H1 (cell line): ENCODE data around the gene DYRK1A. TPM values are rescaled to one million over a fixed set of nuclear protein-coding genes. Genes with fewer than 3 reads are reported as not detected.

ENCODE experiments used
- BCL11A ChIP-seq, 2 experiments: IDR thresholded peaks; one replicate each; pipeline ENCODE4 v1.6.1; 2011; ENCODE audit warnings: low read depth in 2 of 2, low read length in 2 of 2, mild to moderate bottlenecking in 2 of 2
- CBX8 ChIP-seq: fragments of 300-800, 300-1000 bp; sonication (generic); IDR thresholded peaks from 2 replicates; pipeline ENCODE4 v1.7.1; 2016; ENCODE audit warnings: low read depth, low read length, borderline replicate concordance
- SAP30 ChIP-seq: fragments of 300-600 bp; sonication (generic); IDR thresholded peaks from 2 replicates; pipeline ENCODE4 v1.7.1; 2012; ENCODE audit warnings: low read length, moderate library complexity, mild to moderate bottlenecking, inconsistent platforms; ENCODE audit not compliant: insufficient read depth, insufficient replicate concordance
- SP1 ChIP-seq: IDR thresholded peaks from 2 replicates; pipeline ENCODE4 v1.6.1; 2011; ENCODE audit warnings: low read depth, low read length
- polyA plus RNA-seq, 7 experiments: library from polyadenylated mRNA; depleted of rRNA in 3 of 7; stranded (reverse) in 5 of 7; unstranded in 2 of 7; fragments of >200 nt in 5 of 7; fragments of 200-250 nt in 2 of 7; gene quantifications; 1 replicate in 5 of 7; 2 replicates in 1 of 7; 4 replicates in 1 of 7; pipeline versions ENCODE4 v1.2.1 to v1.2.3, GENCODE V29; 2011 to 2013; ENCODE audit warnings: missing spikeins in 2 of 7, mixed read lengths in 2 of 7
- total RNA-seq: library from RNA; stranded (reverse); fragmentation: NEBNext Ultra II Directional; extraction: Animal tissue kit (Norgen Biotek cat#: 25700); gene quantifications from 2 replicates; pipeline ENCODE4 v1.2.1, GENCODE V29; 2021

DYRK1A gene
- total and polyA plus RNA-seq, 2 of the 8 experiments (the other 6 are each of a cell fraction or from before 2014, with no cell fraction given): 61.1 to 62.2 TPM

- TF ChIP-seq CBX8: no peak
- TF ChIP-seq BCL11A (IDR thresholded peaks at IDR 0.05; ENCODE audit: low read depth in 2 of 2, low read length in 2 of 2): no peak
- no peak for TF ChIP-seq SAP30
- no peak for TF ChIP-seq SP1
- TF ChIP-seq, all 59 proteins: peak for 0
Observed at GRCh38 chr21:37451446-37451845, 84.9 kb downstream of the DYRK1A start (continued).
